Measurements from ENCODE around the gene LRRC43.

The LRRC43 gene

GRCh38 chr12:122206111-122206881 lies 23.4 kb downstream of the LRRC43 start:
- WGBS: 82% methylated on average over 27 of the region's 27 CpGs
- Histone ChIP-seq H3K9ac (ENCODE audit: low read depth, low read length) (no peak overlapping the region), H3K4me3 (ENCODE audit: low read length) (no peak overlapping the region), H3K4me1 (ENCODE audit: insufficient read depth, low read length) (no peaks in the 10 kb centered on the region), H3K36me3 (ENCODE audit: insufficient read depth, low read length) (peaks cover 43% of the 10 kb centered on the region), H3K27ac (ENCODE audit: low read depth, low read length) (no peak overlapping the region), H3K27me3 (ENCODE audit: insufficient read depth, low read length) (peaks cover 47% of the 10 kb centered on the region), H3K9me3 (ENCODE audit: insufficient read depth, low read depth, low read length) (no peaks in the 10 kb centered on the region)

- H3K27ac ChIP-seq (ENCODE audit: low read depth, low read length): no peak overlapping the region
- H3K4me3 ChIP-seq (ENCODE audit: low read length): no peak overlapping the region
- WGBS: 96% methylated on average over 6 of the region's 8 CpGs
- H3K36me3 ChIP-seq (ENCODE audit: insufficient read depth, low read length): peaks cover 50% of the 10 kb centered on the region
- H3K4me1 ChIP-seq (ENCODE audit: insufficient read depth, low read length): no peaks in the 10 kb centered on the region
- H3K9me3 ChIP-seq (ENCODE audit: insufficient read depth, low read depth, low read length): no peaks in the 10 kb centered on the region
- peaks cover 43% of the 10 kb centered on the region for H3K27me3 ChIP-seq (ENCODE audit: insufficient read depth, low read length)
- no peak overlapping the region for H3K9ac ChIP-seq (ENCODE audit: low read depth, low read length)
These were observed 24.1 kb downstream of the LRRC43 start for GRCh38 chr12:122206976-122207375.

GRCh38 chr12:122207391-122207790 lies 24.5 kb downstream of the LRRC43 start:
- peaks cover 54% of the 10 kb centered on the region for H3K36me3 ChIP-seq (ENCODE audit: insufficient read depth, low read length)
- 88% methylated on average over 8 of the region's 8 CpGs for WGBS
- H3K9ac ChIP-seq (ENCODE audit: low read depth, low read length): no peak overlapping the region
- no peak overlapping the region for H3K27ac ChIP-seq (ENCODE audit: low read depth, low read length)
- peaks cover 39% of the 10 kb centered on the region for H3K27me3 ChIP-seq (ENCODE audit: insufficient read depth, low read length)
- H3K4me3 ChIP-seq (ENCODE audit: low read length): no peak overlapping the region
- H3K4me1 ChIP-seq (ENCODE audit: insufficient read depth, low read length): no peaks in the 10 kb centered on the region
- no peaks in the 10 kb centered on the region for H3K9me3 ChIP-seq (ENCODE audit: insufficient read depth, low read depth, low read length)

- Histone ChIP-seq H3K9me3 (ENCODE audit: insufficient read depth, low read depth, low read length) (no peaks in the 10 kb centered on the region), H3K4me1 (ENCODE audit: insufficient read depth, low read length) (no peaks in the 10 kb centered on the region), H3K9ac (ENCODE audit: low read depth, low read length) (no peak overlapping the region), H3K4me3 (ENCODE audit: low read length) (no peak overlapping the region), H3K27me3 (ENCODE audit: insufficient read depth, low read length) (peaks cover 30% of the 10 kb centered on the region), H3K36me3 (ENCODE audit: insufficient read depth, low read length) (peaks cover 63% of the 10 kb centered on the region), H3K27ac (ENCODE audit: low read depth, low read length) (no peak overlapping the region)
- 94% methylated on average over 18 of the region's 18 CpGs for WGBS
These were observed 25.3 kb downstream of the LRRC43 start for GRCh38 chr12:122208073-122208820.

- Histone ChIP-seq H3K9ac (ENCODE audit: low read depth, low read length) (no peak overlapping the region), H3K36me3 (ENCODE audit: insufficient read depth, low read length) (peaks cover 88% of the 10 kb centered on the region), H3K27me3 (ENCODE audit: insufficient read depth, low read length) (no peaks in the 10 kb centered on the region), H3K27ac (ENCODE audit: low read depth, low read length) (no peak overlapping the region), H3K4me3 (ENCODE audit: low read length) (no peak overlapping the region), H3K4me1 (ENCODE audit: insufficient read depth, low read length) (no peaks in the 10 kb centered on the region), H3K9me3 (ENCODE audit: insufficient read depth, low read depth, low read length) (no peaks in the 10 kb centered on the region)
- WGBS: 98% methylated on average over 4 of the region's 5 CpGs
These were observed 32.8 kb downstream of the LRRC43 start for GRCh38 chr12:122215771-122216170.

- H3K27me3 ChIP-seq (ENCODE audit: insufficient read depth, low read length): no peaks in the 10 kb centered on the region
- H3K4me3 ChIP-seq (ENCODE audit: low read length): no peak overlapping the region
- no peaks in the 10 kb centered on the region for H3K9me3 ChIP-seq (ENCODE audit: insufficient read depth, low read depth, low read length)
- no peak overlapping the region for H3K27ac ChIP-seq (ENCODE audit: low read depth, low read length)
- no peaks in the 10 kb centered on the region for H3K4me1 ChIP-seq (ENCODE audit: insufficient read depth, low read length)
- WGBS: no CpG with 5 or more reads among the region's 1 CpG
- peaks cover 88% of the 10 kb centered on the region for H3K36me3 ChIP-seq (ENCODE audit: insufficient read depth, low read length)
- no peak overlapping the region for H3K9ac ChIP-seq (ENCODE audit: low read depth, low read length)
These were observed 33.5 kb downstream of the LRRC43 start for GRCh38 chr12:122216445-122216844.

- peak within 1 kb of the TSS; percentile 90 for H3K9ac ChIP-seq (ENCODE audit: low read depth, low read length)
- H3K36me3 ChIP-seq (ENCODE audit: insufficient read depth, low read length): peaks cover 40% of the 10 kb centered on the region
- H3K4me3 ChIP-seq (ENCODE audit: low read length): peak within 1 kb of the TSS; percentile 98
- peak within 1 kb of the TSS; percentile 98 for H3K27ac ChIP-seq (ENCODE audit: low read depth, low read length)
- no peaks in the 10 kb centered on the region for H3K9me3 ChIP-seq (ENCODE audit: insufficient read depth, low read depth, low read length)
- H3K4me1 ChIP-seq (ENCODE audit: insufficient read depth, low read length): peaks cover 17% of the 10 kb centered on the region; the same call in 1 of the 2 replicates
- H3K27me3 ChIP-seq (ENCODE audit: insufficient read depth, low read length): 0 out of 2 replicates have a peak, but pooled peaks cover 5% of the 10 kb centered on the region
- under 1% methylated on average over 74 of the region's 74 CpGs for WGBS
These were observed 42.9 kb downstream of the LRRC43 start, which contains the start of gene DIABLO for GRCh38 chr12:122225683-122226365. Gene DIABLO, minus strand, starts transcription at chr12:122226052. Its CDS starts 38 bp downstream, at chr12:122226014.

GRCh38 chr12:122226366-122227125 lies 43.6 kb downstream of the LRRC43 start:
- Histone ChIP-seq H3K9ac (ENCODE audit: low read depth, low read length) (0 out of 2 replicates have a peak overlapping the region, but pooled peaks have one; percentile 8), H3K9me3 (ENCODE audit: insufficient read depth, low read depth, low read length) (no peaks in the 10 kb centered on the region), H3K36me3 (ENCODE audit: insufficient read depth, low read length) (peaks cover 40% of the 10 kb centered on the region), H3K4me1 (ENCODE audit: insufficient read depth, low read length) (peaks cover 17% of the 10 kb centered on the region; the same call in 1 of the 2 replicates), H3K4me3 (ENCODE audit: low read length) (peak overlapping the region; percentile 45), H3K27ac (ENCODE audit: low read depth, low read length) (no peak overlapping the region), H3K27me3 (ENCODE audit: insufficient read depth, low read length) (0 out of 2 replicates have a peak, but pooled peaks cover 5% of the 10 kb centered on the region)
- WGBS: 27% methylated on average over 55 of the region's 55 CpGs

GRCh38 chr12:122227341-122227740 lies 44.4 kb downstream of the LRRC43 start:
- H3K9me3 ChIP-seq (ENCODE audit: insufficient read depth, low read depth, low read length): no peaks in the 10 kb centered on the region
- H3K27ac ChIP-seq (ENCODE audit: low read depth, low read length): no peak overlapping the region
- no peak overlapping the region for H3K4me3 ChIP-seq (ENCODE audit: low read length)
- no peak overlapping the region for H3K9ac ChIP-seq (ENCODE audit: low read depth, low read length)
- 96% methylated on average over 17 of the region's 17 CpGs for WGBS
- H3K27me3 ChIP-seq (ENCODE audit: insufficient read depth, low read length): 0 out of 2 replicates have a peak, but pooled peaks cover 5% of the 10 kb centered on the region
- peaks cover 40% of the 10 kb centered on the region for H3K36me3 ChIP-seq (ENCODE audit: insufficient read depth, low read length)
- H3K4me1 ChIP-seq (ENCODE audit: insufficient read depth, low read length): peaks cover 17% of the 10 kb centered on the region; the same call in 1 of the 2 replicates

GRCh38 chr12:122228092-122228491 lies 45.2 kb downstream of the LRRC43 start:
- Histone ChIP-seq H3K9ac (ENCODE audit: low read depth, low read length) (no peak overlapping the region), H3K27me3 (ENCODE audit: insufficient read depth, low read length) (0 out of 2 replicates have a peak, but pooled peaks cover 5% of the 10 kb centered on the region), H3K36me3 (ENCODE audit: insufficient read depth, low read length) (peaks cover 40% of the 10 kb centered on the region), H3K4me3 (ENCODE audit: low read length) (no peak overlapping the region), H3K9me3 (ENCODE audit: insufficient read depth, low read depth, low read length) (no peaks in the 10 kb centered on the region), H3K4me1 (ENCODE audit: insufficient read depth, low read length) (peaks cover 17% of the 10 kb centered on the region; the same call in 1 of the 2 replicates), H3K27ac (ENCODE audit: low read depth, low read length) (no peak overlapping the region)
- WGBS: 92% methylated on average over 5 of the region's 5 CpGs

All from HUES64 (cell line).